HG03520 (cell line): ENCODE measurements around the gene TPK1.
A peak's percentile ranks its signal among the peaks of the same experiment; 100 is the strongest.
"Not testable (repeated sequence)": the region's sequence is repeated elsewhere in the genome, so short reads cannot be mapped to it uniquely, and the experiment has no call there.

Experiments used
- ATAC-seq: cut with Tn5 transposase; IDR thresholded peaks from one replicate; pipeline ENCODE4 v1.9.1; 2021; ENCODE audit warnings: mild to moderate bottlenecking, moderate library complexity; ENCODE audit not compliant: unreplicated experiment

TPK1 gene

DNA sequence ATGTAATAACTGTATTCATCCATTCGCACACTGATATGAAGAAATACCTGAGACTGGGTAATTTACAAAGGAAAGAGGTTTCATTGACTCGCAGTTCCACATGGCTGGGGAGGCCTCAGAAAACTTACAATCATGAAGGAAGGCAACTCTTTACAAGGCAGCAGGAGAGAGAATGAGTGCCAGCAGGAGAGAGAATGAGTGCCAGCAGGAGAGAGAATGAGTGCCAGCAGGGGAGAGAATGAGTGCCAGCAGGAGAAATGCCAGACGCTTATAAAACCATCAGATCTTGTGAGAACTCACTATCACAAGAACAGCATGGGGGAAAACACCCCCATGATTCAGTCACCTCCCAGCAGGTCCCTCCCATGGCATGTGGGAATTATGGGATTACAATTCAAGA lies 58.0 kb downstream of the TPK1 start:
- not testable (repeated sequence) for ATAC-seq

DNA sequence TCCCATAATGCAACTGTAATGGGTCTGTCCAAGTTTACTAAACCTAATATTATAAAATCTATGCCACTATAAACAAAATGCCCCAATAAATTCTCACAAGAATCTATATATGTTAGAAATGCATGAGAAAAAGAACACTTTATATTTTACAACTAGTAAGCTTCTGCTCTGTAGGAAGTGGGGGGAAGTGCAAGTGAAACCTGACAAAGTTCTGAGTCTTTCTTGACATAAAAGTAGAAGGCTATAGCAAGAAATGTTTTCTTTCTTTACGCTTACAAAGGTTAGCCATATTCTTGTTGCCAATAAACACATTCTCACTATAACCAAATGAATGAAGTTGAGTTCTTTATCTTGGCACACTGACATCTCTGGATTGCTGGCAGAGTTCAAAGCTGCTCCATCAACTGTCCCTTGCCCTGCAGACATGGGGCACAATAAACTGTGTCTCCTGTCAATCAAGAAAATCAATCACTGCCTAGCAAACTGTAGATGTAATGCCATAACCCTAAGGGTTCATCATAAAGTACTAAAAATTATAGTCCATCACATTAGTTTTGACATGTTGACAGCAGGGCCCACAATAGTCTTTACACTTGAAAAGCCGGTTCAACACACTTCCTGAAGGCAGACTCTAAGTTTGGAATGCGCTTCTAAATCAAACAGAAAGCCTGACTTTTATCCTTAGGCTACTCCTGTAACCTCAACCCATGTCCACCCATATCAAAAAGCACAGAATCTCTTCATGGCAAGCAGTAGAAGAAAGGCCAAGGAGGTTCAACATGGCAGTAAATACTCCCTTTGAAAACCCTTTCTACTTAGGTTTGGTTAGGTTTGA lies 58.6 kb downstream of the TPK1 start:
- no peak for ATAC-seq

DNA sequence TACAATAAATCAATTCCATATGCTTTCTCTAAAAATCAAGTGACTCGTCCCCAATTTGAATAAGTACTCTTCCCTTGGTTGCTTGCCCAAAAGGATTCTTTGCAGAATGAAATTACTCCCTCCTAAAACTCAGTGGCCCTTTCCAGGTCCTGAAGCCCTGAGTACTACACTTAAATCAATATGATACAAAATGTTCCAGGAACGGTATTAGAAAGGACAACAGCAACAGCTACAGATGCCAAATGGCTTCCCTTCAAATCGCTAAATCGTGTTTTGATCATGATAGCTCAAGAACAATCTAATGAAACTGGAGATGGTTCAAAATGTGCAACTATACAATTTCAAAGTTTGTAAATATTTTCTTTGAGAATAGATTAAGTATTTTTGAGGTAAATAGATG lies 59.4 kb downstream of the TPK1 start:
- no peak for ATAC-seq

DNA sequence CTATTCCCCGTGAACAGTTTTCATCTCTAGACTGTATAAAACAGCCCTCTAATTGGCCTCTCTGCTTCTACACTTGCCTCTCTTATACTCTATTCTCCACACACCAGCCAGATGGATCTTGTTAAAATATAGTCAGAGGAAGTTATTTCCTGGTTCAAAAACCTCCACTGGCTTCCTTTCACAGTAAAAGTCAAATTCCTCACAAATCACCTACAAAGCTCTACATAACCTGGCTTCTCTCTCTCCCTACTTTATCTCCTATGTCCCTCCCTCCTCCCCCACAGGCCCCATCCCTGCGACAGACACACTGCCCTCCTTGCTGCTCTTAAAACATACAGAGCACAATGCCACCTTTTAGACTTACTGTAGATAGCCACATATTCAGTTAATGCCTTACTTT lies 60.1 kb downstream of the TPK1 start:
- no peak for ATAC-seq

DNA sequence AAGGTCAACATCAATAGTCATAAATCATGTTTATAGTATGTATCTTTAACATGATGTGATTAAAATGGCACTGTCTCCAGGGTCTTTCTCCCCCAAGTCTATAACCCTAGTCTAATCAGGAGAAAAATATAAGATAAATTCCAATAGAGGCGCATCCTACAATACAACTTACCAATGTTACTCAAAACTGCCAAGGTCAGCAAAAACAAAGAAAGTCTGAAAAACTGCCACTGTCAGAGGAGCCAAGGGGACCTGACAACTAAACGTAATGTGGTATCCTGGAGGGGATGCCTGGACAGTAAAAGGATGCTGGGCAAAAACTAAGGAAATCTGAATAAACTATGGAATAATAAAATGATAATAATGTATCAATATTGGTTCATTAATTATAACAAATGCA lies 63.9 kb downstream of the TPK1 start:
- ATAC-seq = no peak

DNA sequence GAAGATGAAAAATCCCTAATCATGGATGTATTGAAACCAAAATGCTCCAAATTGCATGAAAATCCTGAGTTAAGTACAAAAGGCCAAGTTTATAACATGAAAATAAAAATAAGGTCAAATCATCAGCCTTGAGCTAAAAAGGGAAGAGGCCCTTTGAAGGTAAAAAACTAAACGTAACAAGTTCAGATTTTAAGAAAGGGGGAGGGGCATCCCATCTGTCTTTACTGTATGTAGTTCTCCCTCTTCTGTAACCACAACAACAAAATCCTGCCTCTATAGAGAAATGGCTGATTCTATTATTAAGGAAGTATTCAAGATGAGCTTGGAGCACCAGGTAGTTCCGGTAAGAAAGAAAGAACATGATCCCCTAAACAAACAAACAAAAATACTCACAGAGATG lies 64.7 kb downstream of the TPK1 start:
- ATAC-seq = no peak

DNA sequence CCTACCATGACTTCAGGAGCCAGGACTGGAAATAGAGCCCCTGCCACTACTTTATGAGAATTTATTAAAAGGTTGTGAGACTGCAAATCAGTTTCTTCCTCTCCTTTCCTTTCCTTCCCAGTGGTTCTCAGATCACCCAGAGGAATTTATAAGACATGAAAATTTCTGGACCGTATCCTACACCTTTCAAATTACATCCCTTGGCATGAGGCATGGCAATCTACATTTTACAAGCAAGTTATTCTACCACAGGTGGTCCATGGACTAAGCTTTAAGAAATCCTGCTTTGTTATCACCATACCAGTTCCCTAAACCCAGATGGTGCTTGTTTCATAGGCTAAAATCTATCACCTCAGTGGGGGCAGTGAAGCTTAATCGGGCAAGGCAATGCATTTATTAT lies 66.5 kb downstream of the TPK1 start:
- ATAC-seq = no peak

DNA sequence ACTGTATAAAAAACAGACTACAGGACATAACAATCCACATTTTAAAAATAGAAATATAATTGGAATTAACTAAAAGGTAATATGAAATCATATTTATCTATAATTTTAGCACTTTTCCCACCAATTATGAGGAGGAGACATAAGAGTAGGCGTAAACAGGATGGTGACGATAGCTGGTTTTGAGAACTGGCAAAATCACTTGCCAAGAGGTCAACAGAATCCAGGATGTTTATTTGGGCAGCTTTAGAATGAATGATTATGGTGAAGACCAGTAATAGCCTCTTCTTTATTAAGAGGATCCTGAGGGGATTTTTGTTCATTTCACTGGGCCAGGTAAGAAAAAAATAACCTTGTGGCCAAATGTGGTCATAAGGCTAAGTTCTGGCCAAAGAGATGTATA lies 67.2 kb downstream of the TPK1 start:
- ATAC-seq = no peak

DNA sequence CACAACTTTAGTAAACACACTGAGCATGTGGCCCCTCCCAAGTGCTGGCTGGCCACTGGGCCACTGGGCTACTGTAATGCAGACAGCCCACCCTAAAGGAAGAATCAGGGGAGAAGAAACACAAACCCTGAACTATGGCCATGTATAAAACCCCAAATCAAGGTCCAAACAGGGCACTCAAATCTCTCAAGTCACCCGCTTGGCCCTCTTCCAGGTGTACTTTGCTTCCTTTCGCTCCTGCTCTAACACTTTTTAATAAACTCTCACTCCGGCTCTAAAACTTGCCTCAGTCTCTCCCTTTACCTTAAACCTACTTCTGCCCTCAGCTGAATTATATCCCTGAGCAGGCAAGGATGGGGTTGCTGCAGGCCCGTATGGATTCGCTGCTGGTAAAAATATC lies 72.6 kb downstream of the TPK1 start:
- ATAC-seq = no peak

DNA sequence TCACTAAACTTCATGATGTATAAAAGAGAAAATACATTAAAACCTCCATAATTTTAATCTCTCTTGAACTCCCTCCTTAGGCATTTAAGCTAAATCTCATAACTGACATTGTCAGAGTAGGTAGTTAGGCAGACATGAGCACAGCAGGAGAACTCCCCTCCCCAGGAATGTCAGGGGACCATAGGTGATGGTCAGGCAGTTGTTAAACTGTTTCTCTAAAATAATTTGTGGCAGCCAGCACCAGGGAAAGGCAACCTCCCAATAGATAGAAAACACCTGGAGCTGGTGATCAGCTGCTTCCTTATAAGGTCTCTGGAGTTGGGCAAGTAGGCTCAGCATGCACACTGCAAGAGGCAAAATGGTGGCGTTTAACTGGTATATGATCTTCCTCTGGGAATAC lies 73.0 kb downstream of the TPK1 start:
- no peak for ATAC-seq

DNA sequence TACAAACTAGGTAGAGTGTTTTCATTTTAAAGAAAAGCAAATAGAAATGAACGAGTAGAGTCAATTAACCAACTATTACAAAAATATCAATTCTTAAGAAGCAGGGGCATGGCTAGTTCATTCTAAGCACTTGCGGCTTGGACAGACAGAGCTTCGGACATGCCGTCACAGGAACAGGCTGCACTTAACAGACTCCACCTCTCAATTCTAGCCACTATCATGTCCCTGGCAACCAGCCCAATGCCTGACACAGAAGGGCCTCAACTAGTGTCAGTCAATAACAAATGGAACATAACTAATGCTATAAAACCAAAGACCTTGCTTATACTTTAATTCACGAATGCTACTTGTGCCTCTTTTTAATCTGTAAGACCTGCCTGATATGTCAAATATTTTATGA lies 74.4 kb downstream of the TPK1 start:
- no peak for ATAC-seq

DNA sequence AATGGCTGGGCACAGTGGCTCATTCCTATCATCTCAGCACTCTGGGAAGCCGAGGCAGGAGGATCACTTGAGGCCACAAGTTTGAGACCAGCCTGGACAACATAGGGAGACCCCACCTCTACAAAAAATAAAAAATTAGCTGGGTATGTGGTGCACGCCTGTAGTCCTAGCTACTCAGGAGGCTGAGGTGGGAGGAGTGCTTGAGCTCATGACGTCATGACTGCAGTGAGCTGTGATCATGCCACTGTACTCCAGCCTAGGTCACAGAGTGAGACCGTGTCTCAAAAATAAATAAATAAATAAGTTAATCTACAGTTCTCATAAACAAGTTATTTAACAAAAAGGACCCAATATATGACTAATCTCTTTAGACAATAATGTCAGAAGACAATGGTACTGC lies 76.2 kb downstream of the TPK1 start:
- no peak for ATAC-seq

DNA sequence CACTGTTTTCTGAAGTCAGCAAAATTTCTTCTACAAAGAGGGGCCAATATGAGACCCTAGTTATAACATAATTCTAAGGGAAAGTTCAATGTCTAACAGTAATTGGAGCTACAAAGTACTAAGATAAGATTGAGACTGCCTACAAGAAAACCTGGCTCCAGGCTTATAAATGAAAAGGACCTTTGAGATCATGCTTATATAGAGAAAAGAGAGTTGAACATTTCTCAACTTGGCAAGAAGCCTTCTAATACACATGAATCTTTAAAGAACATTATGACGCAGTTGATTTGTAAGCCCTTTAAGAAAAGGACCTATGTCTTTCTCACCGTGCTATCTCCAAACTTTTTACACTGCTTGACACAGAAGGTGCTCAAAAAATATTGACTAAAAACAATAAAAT lies 87.9 kb downstream of the TPK1 start:
- ATAC-seq = no peak

DNA sequence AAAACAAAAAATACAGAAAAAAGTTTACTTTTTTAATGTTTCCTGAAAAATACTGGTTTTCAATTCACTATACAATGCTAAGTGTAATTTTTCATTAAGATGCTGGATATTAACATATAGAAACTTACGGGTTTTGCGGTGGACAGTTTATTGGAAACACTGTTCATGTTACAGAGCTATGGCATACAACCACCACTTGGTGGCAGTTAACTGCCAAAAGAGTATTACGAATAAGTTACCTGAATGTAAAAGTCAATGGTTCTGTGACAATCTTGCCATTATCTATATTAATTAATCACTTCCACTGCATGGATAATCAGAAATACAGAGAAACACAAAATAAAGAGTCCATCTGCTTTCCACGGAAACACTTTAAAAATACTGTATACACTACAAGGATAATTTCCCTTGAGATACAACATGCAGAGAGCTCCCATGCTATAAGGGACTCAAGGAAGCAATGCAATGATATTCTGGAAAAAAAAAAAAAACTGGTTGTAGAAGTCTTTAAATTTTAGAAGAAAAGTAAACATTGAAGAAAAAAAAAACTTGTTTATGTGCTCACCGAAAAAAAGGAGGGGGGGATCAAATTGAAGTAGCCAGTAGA lies 97.0 kb downstream of the TPK1 start:
- peak; percentile 97 for ATAC-seq

DNA sequence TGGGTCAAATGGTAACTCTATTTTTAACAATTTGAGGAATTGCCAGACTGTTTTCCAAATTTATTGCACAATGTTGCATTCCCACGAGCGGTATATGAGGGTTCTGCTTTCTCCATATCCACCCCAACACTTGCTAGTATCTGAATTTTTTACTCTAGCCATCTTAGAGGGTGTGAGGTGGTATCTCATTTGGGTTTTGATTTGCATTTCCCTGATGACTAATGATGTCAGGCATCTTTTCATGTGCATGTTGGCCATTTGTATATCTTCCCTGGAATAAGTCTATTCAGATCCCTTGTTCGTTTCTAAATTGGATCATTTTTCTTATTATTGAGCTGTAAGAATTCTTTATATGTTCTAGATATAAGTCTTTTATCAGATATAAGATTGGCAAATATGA lies 97.7 kb downstream of the TPK1 start:
- no peak for ATAC-seq

DNA sequence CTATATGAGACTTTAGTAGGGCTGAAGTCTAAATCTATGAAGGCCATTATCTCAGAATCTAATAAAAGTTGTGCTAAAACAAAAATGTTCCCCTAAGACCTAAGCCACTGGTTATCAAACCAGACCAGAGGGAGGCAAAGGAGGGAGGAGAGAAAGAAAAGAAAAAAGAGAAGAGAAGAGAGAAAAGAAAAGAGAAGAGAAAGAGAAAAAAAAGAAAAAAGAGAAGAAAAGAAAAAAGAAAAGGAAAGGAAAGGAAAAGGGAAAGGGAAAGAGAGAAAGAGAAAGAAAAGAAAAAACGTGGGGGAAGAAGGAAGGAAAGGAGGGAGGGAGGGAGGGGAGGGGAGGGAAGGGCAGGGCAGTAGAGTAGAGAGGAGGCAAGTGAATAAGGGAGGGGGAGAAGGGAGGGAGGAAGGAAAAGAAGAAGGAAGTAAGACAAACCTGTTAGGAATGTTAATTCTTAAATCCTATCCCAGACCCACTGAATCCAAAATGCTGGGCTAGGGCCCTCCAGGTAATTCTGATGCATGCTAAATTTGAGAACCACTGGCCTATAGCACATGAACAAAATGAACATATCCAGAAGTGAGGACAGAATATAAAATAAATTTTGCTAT lies 98.9 kb downstream of the TPK1 start:
- ATAC-seq = no peak

DNA sequence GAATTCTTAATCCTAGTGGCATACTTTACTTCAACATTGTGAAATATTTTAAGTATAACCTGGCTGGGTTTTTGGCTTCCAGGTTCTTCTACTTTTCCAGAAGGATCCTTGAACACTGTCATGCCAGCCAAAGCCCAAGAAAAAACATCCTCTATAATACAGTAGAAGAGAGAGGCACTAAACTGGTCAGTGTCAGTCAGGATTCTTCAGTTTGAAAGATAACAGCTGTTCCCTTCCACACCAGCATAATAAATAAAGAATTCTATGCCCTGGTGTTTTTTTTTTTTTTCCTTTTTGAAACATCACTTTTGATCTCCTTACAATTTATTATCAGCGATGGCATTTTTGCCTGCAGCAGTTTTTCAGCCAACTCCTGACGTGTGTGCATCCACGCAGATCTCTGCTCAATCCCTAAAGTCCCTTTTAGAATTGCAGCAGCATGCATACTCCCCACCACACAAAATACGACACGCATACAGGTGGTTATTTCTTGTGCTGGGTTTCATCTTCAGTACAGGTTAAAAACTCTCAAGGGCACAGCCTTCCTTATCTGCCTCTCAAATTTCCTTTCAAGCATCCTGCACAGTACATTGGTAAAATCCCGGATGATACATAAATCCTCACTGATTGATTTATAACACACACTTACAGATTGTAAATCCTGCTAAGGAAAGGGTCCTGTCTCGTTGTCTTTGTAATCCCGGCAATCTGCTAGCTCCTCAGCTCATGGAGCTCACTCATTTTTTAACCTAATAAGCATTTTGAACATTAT lies 100.2 kb downstream of the TPK1 start:
- ATAC-seq = no peak

DNA sequence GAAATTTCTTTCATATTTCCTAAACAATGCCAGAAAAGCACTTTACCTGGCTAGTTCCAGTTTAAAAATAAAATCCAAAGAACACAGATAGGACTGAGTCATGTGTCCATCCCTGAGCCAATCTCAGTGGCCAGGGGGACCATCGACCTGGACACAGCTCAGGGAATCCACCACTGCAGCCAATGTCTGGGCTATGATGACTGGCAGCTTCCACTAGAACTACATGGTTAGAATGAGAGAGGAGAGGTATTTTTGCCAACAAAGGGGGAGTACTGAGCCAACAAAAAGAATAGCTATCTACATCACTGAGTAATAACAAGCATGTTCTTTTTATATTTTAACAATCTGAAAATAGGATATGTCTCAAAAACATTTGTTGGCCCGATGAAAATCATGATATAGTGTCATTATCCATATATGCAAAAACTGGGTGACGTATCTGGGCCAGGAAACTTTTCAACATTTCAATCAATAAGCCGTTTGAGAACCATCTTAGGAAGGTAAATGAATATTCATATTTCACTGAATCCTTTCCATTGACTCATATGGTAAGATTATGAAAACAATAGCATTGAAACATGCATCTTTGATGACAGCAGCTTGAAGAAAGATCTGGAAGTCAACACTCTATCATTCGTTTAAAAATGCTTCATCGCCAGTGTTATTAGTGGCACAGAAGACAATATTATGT lies 104.0 kb downstream of the TPK1 start:
- no peak for ATAC-seq

DNA sequence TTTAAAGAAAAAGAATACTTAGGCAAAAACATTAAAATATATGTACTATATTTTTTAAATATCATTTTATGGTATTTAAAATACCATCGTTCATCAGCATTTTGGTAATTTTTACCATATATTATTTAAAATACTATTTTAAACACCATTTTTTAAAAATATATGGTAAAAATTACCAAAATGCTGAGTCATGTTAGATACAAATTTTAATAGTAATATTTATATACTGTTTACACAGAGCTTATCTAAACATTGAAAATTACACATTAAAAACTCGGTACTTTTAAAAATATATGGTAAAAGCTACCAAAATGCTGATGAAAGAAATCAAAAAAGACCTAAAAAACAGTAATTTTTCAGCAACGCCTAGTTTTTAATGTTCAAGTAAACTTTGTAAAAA lies 105.6 kb downstream of the TPK1 start:
- ATAC-seq = no peak

DNA sequence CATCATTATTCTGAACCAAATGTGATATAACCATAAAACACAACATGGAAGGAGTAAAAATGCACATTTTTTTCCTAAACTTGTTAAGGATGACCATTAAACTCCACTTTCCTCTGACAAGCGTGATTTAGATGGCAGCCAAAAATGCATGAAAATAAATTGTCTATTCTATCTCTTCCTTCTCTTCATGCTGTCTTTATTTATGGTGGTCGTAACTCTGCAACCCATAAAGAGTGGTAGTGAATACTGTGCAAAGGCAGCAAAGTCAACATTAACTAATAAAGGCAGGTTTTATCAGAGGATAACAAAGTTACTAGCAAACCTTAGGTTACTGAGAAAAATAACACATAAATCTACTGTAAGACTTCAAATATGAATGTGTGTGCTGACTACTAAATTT lies 106.6 kb downstream of the TPK1 start:
- ATAC-seq = no peak

DNA sequence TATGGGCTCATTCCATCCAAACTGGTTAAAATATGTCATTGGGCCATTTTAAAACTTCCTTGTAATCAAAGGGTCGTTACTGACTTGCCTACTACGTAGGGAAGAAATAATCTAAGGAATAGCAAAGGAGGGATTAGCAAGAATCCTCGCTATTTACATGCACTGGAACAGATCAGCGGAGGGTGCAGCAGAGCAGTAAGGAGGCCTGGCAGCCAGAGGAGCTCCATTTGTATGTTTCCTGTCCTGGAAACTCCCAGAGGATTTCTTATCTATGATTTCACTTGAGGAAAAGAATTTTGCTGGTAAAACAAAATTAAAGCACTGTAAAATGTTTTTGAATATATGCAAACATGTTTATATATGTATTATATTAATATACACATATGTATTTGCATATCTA lies 107.3 kb downstream of the TPK1 start:
- ATAC-seq = no peak
